ENCODE measurements around the gene ALX4.

Gene ALX4

GRCh38 chr11:44285756-44286155 is 24.2 kb downstream of the ALX4 start:
- no peak for FAIRE-seq
- no peak for DNase-seq (ENCODE audit: insufficient read length, low spot score)
- TF ChIP-seq POLR2A (IDR thresholded peaks at IDR 0.05; ENCODE audit: low read depth, low read length), result no peak

DNA sequence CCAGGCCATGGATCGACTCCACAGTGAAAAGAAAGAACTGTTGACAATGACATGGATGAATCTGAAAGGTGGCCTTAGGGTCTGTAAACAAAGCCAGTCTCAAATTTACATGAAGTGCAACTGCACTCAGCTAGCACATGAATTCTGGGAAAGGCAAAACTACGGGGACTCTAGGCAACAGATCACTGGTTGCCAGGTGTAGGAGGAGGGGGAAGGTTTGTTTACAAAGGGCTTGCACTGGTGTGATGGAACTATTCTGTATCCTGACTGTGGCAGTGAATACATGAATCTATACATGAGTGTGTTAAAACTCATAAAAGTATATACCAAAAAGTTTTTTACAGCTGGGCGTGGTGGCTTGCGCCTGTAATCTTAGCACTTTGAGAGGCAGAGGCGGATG is 27.3 kb downstream of the ALX4 start:
- FAIRE-seq (no peak), DNase-seq (ENCODE audit: insufficient read length, low spot score) (no peak)
- no peak for TF ChIP-seq POLR2A (IDR thresholded peaks at IDR 0.05; ENCODE audit: low read depth, low read length)

DNA sequence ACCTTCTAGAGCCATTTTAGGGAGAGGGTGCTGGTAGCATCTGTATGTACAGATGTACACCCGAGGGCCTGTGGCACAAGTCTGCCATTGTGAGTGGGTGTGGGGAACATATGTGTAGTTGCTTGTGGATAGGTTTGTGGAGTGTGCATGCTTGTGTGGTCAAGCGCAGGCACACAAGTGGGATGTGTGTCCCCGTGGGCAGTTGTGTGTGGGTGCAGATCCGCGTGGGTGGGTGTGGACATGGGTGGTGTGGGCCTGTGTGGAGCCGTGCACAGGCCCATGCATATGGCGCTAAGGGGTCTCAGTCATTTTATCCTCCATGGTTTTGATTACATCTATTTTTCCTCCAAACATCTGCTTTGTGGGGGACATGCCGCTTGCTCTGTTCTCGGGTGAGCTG is 28.8 kb downstream of the ALX4 start:
- no peak for DNase-seq (ENCODE audit: insufficient read length, low spot score)
- no peak for TF ChIP-seq POLR2A (IDR thresholded peaks at IDR 0.05; ENCODE audit: low read depth, low read length)
- no peak for FAIRE-seq

DNA sequence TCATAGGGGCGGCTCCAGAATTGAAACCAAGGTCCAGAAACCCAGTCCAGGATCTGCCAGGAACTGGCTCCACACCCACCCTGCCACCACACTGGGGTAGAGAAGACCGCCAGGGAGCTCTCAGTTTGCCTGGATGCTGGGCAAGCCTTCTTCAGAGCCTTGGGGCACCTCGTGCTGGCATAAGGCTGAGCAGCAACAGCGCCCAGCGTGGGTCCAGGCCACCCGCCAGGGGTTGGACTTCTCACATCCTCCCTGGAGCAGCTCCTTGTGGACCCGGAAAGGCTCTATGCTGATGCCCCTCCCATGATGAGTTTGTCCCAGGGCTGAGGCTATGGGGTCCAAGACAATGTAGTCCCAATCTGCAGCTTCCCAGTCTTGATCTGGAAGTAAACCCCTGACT is 29.7 kb downstream of the ALX4 start:
- FAIRE-seq (no peak), DNase-seq (ENCODE audit: insufficient read length, low spot score) (no peak)
- no peak for TF ChIP-seq POLR2A (IDR thresholded peaks at IDR 0.05; ENCODE audit: low read depth, low read length)

- TF ChIP-seq POLR2A (IDR thresholded peaks at IDR 0.05; ENCODE audit: low read depth, low read length), result no peak
- no peak for FAIRE-seq
Measured at GRCh38 chr11:44279483-44279882, 30.5 kb downstream of the ALX4 start.

DNA sequence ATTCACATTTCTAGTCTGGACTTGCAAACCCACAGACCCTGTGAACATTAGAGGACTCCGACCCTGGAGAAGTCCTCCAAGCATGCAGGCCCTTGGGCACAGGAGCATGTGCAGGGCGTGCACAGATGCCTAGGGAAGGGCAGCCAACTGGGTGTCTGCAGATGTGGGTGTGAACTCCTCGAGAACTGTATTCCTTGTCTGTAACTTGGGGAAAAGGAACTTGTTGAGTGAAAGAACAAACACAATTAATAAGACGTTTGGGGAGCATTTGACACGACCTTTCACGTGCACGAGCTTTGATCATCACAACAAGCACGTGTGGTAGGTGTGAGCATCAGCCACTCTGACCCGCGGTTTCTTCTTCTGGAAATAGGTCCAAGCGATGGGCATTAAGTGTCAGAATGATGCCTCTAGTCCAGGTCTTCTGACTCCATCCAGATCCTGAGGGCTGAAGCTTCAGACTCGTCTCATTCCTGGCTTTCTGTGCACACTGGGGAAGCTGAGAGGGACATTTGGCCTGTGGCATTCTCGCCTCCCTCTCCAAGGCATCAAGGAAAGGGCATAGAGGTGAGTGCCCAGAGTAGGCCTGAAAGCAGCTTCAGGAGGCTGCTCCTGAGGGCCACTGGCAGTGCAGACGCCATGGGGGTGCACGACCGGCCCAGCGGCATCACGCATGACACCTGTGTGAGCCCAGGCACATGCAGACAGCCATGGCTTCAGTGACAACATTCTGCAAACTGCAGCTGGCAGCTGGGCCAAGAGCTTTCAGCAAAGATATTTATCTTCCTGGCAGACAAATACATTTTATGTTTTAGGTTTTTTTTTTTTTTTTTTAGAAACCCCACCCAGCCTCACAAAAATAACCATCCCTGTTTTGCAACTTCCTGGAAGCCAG is 32.5 kb downstream of the ALX4 start:
- DNase-seq (ENCODE audit: insufficient read length, low spot score) (no peak), FAIRE-seq (no peak)
- no peak for TF ChIP-seq POLR2A (IDR thresholded peaks at IDR 0.05; ENCODE audit: low read depth, low read length)

More at GRCh38 chr11:44279483-44279882, 30.5 kb downstream of the ALX4 start:
- no peak for DNase-seq (ENCODE audit: insufficient read length, low spot score)

DNA sequence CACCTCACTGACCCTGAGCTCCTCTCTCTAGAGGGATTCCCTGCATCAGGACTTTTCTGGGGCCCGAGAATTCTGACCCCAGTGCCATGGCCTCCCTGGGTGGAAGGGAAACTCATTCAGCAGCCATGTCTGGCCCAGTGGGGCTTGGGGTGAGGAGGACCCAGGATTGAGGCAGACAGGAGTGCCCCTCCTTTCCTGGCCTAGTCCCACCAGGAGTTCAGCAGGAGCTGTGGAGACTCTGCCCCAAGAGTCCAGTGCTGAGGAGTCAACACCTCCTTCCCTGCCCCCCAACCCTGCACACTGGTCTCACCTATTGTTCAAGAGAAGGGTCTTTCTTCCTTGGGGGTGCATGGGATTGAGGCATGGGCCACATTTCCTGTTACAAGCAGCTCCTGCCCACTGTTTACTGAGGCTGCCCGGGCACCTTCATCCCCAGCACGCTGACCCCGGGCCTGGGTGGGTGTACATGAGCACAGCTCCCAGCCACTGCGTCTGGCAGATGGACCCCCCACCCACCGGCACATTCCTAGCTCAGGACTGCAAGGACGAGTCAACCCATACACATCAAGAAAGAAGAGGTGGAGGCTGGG is 33.9 kb downstream of the ALX4 start:
- no peak for TF ChIP-seq POLR2A (IDR thresholded peaks at IDR 0.05; ENCODE audit: low read depth, low read length)
- FAIRE-seq (no peak), DNase-seq (ENCODE audit: insufficient read length, low spot score) (no peak)

DNA sequence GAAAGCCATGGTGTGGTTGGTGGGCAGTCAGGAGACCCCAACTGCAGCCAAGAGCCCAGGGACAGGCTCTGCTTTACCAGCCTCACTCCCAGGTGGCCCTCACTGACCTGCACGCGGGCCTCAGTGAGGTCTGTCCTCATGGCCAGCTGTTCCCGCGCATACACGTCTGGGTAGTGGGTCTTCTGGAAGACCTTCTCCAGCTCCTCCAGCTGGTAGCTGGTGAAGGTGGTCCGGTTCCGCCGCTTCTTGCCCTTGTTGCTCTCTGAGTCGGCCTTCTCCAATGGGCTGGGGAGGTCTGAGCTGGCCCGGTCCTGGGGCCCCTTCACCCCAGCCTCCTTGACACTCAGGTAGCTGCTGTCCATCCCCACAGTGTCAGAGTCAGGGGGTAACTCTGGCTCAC is 34.7 kb downstream of the ALX4 start:
- DNase-seq (ENCODE audit: insufficient read length, low spot score), result no peak

GRCh38 chr11:44274404-44274803 is 35.5 kb downstream of the ALX4 start:
- no peak for DNase-seq (ENCODE audit: insufficient read length, low spot score)

More for the DNA sequence above, 34.7 kb downstream of the ALX4 start:
- FAIRE-seq, result no peak
- TF ChIP-seq POLR2A (IDR thresholded peaks at IDR 0.05; ENCODE audit: low read depth, low read length), result no peak

GRCh38 chr11:44271286-44271685 is 38.7 kb downstream of the ALX4 start:
- no peak for DNase-seq (ENCODE audit: insufficient read length, low spot score)
- no peak for FAIRE-seq
- no peak for TF ChIP-seq POLR2A (IDR thresholded peaks at IDR 0.05; ENCODE audit: low read depth, low read length)

More at GRCh38 chr11:44274404-44274803, 35.5 kb downstream of the ALX4 start:
- FAIRE-seq, result no peak
- TF ChIP-seq POLR2A (IDR thresholded peaks at IDR 0.05; ENCODE audit: low read depth, low read length), result no peak

DNA sequence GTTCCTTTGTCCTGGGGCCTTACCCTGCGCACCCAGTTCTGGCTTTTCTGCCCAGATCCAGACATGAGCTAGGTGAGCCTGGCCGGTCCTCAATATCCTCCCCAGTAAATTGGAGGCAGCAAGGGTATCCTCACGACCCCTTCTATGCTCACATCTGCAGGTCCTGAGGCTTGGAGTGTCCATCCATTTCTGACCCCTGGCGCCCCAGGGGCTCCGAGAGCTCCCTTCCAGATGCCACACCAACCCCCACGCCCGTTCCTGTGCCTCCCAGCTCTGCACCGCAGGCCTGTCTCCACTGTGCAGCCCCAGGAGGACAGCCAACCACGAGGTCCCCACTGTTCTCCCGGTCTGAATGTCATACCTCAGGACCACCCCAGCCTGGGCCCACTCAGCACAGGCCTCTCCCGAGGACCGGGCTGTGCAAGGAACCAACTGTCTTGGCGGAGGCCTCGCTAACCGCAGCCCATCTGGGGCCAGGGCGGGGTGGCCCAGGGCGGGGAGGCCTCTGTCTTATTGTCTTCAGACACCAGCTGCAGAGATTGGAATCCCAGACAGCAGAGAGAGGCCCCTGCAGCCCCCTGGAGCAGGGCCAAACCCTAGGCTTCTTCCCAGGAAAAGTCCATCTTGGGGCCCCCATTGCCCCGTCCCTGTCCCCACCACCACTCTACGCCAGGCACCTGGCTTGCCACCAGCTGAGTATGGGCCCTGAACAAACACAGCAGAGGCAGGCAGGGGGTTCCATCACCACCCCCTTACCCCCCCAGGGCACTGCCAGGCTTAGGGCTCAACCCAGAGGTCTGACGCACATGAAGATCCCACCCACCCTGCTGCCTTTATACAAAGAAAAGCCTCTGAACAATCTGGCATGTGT is 39.3 kb downstream of the ALX4 start:
- TF ChIP-seq POLR2A (IDR thresholded peaks at IDR 0.05; ENCODE audit: low read depth, low read length), result no peak
- DNase-seq (ENCODE audit: insufficient read length, low spot score) (no peak), FAIRE-seq (no peak)

DNA sequence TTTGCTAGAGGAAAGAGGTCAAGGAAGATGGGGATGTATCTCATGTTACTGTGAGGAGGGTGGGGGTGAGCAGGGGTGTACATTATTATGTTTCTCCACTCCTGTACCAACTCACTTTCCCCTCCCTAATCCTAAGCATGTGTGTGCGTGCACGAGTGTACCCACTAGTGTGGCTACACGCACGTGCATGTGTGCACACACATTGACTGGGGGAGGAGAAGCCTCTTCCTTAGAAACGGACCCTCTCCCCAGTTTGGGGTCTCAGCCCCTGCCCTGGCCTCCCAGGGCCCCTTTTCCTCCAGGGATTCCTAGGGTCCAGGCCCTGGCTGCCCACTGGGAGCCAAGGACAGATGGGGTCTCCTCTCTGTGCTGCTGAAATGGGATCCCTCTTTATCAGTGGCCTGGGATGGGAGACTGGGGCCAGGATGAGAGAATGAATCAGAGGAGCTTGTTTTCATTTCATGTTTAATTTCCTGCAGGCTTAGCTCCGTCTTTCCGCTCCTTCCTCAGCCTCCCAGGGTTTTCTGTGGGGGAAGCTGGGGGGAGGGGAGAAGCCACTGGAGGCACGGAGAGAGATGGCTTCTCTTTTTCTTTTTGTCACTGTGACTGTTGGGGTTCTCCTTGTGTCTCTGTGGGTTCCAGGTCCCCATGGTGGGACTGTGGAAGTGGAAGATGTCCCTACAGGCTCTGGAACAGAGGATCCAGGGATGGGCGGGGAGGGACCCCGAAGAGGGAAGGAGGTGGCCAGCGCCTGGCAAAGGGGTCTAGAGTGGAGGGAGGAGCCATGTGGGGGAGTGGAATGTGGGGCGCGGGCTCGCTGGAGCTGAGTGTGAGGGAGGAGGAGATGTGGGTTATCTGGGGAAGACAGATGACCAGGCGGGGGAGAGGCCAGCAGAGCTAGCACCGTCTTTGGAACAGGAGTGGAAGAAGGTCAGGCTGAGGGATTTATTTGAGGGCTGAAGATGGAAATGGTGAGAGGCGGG is 40.3 kb downstream of the ALX4 start:
- FAIRE-seq (no peak), DNase-seq (ENCODE audit: insufficient read length, low spot score) (no peak)
- TF ChIP-seq POLR2A (IDR thresholded peaks at IDR 0.05; ENCODE audit: low read depth, low read length), result no peak

GRCh38 chr11:44268614-44269080 is 41.3 kb downstream of the ALX4 start:
- DNase-seq (ENCODE audit: insufficient read length, low spot score) (no peak), FAIRE-seq (no peak)
- no peak for TF ChIP-seq POLR2A (IDR thresholded peaks at IDR 0.05; ENCODE audit: low read depth, low read length)

Data from H54 (cell line).